Liver (tissue), 9 donors: Measurements from ENCODE around the gene DZIP3. TPM values are rescaled to one million over a fixed set of nuclear protein-coding genes. Genes with fewer than 3 reads are reported as not detected.

ENCODE experiments used
- DNase-seq: peaks from one replicate; pipeline ENCODE4 v3.0.0-alpha.2; 2017; ENCODE audit warnings: low spot score
- H3K27ac ChIP-seq, 2 donors: one replicate each; pipeline ENCODE4 v1.7.0; 2013; ENCODE audit warnings: inconsistent platforms in 2 of 2, low read length in 2 of 2, control low read depth in 1 of 2, low read depth in 1 of 2, mild to moderate bottlenecking in 1 of 2
- H3K27me3 ChIP-seq, 4 donors: one replicate each; pipeline versions ENCODE4 v1.6.1 to v1.7.0; 2013; ENCODE audit warnings: low read length in 3 of 4, inconsistent platforms in 1 of 4, mild to moderate bottlenecking in 1 of 4, moderate library complexity in 1 of 4; ENCODE audit not compliant: control insufficient read depth in 4 of 4, insufficient read depth in 4 of 4
- H3K36me3 ChIP-seq, 4 donors: one replicate each; pipeline versions ENCODE4 v1.6.1 to v1.7.0; 2013; ENCODE audit warnings: low read length in 3 of 4, mild to moderate bottlenecking in 3 of 4, low read depth in 1 of 4, moderate library complexity in 1 of 4; ENCODE audit not compliant: control insufficient read depth in 4 of 4, insufficient read depth in 3 of 4
- H3K4me1 ChIP-seq, 4 donors: one replicate each; pipeline versions ENCODE4 v1.6.1 to v1.7.0; 2013; ENCODE audit warnings: low read length in 3 of 4, mild to moderate bottlenecking in 3 of 4, moderate library complexity in 1 of 4; ENCODE audit not compliant: control insufficient read depth in 4 of 4, insufficient read depth in 4 of 4
- H3K4me3 ChIP-seq, 3 donors: one replicate each; pipeline versions ENCODE4 v1.6.1 to v1.7.0; 2013; ENCODE audit warnings: low read length in 3 of 3, control low read depth in 1 of 3, low read depth in 1 of 3, mild to moderate bottlenecking in 1 of 3
- H3K9ac ChIP-seq, 2 donors: one replicate each; pipeline ENCODE4 v1.7.0; 2013; ENCODE audit warnings: low read length in 2 of 2, mild to moderate bottlenecking in 2 of 2, moderate library complexity in 2 of 2, control low read depth in 1 of 2, low read depth in 1 of 2
- H3K9me3 ChIP-seq, 4 donors: one replicate each; pipeline versions ENCODE4 v1.6.1 to v1.7.0; 2013; ENCODE audit warnings: low read length in 3 of 4; ENCODE audit not compliant: control insufficient read depth in 4 of 4
- EGR1 ChIP-seq, 2 donors: IDR thresholded peaks; 2 replicates each; pipeline ENCODE4 v1.6.1; 2016 to 2018; ENCODE audit warnings: antibody characterized with exemption in 2 of 2, low read depth in 2 of 2
- FOXA1 ChIP-seq: IDR thresholded peaks from 2 replicates; pipeline ENCODE4 v1.6.1; 2016; ENCODE audit warnings: antibody characterized with exemption
- GABPA ChIP-seq, 2 donors: IDR thresholded peaks in 1 of 2; conservative IDR thresholded peaks in 1 of 2; 2 replicates each; pipeline ENCODE4 v1.6.1; 2016; ENCODE audit warnings: antibody characterized with exemption in 2 of 2, mild to moderate bottlenecking in 1 of 2, moderate library complexity in 1 of 2
- HNF4A ChIP-seq, 2 donors: conservative IDR thresholded peaks; 2 replicates each; pipeline ENCODE4 v1.6.1; 2016; ENCODE audit warnings: antibody characterized with exemption in 2 of 2, mild to moderate bottlenecking in 2 of 2
- HNF4G ChIP-seq: IDR thresholded peaks from 2 replicates; pipeline ENCODE4 v1.6.1; 2016; ENCODE audit warnings: antibody characterized with exemption
- JUND ChIP-seq, 2 donors: IDR thresholded peaks; 2 replicates each; pipeline ENCODE4 v1.6.1; 2016; ENCODE audit warnings: antibody characterized with exemption in 2 of 2
- RAD21 ChIP-seq, 2 donors: IDR thresholded peaks; 2 replicates each; pipeline ENCODE4 v1.6.1; 2016; ENCODE audit warnings: antibody characterized with exemption in 2 of 2, mild to moderate bottlenecking in 2 of 2
- TAF1 ChIP-seq: conservative IDR thresholded peaks from 2 replicates; pipeline ENCODE4 v1.6.1; 2016; ENCODE audit warnings: antibody characterized with exemption, mild to moderate bottlenecking
- WGBS: extraction: QIAGEN DNeasy Blood & Tissue Kit; methylation state at CpG from one replicate; pipeline ENCODE4 v1.1.7; 2013; 5-methylcytosine and 5-hydroxymethylcytosine counted together
- polyA plus RNA-seq, 2 donors: library from polyadenylated mRNA; stranded (reverse) in 1 of 2; unstranded in 1 of 2; fragments of 200-250 nt in 1 of 2; fragments of >200 nt in 1 of 2; fragmentation: Nextera tagmentation in 1 of 2; extraction: Ambion mirVana in 1 of 2; gene quantifications; one replicate each; pipeline versions ENCODE4 v1.2.1 to v1.2.3, GENCODE V29; 2013 to 2015
- total RNA-seq, 2 donors: library from RNA; depleted of rRNA; stranded (reverse); fragments of >200 nt; gene quantifications; one replicate each; pipeline ENCODE4 v1.2.3, GENCODE V29; 2014
- TF ChIP-seq, protein P1 (sequence below): IDR thresholded peaks from 2 replicates; pipeline ENCODE4 v1.6.1; 2016; ENCODE audit warnings: antibody characterized with exemption
- TF ChIP-seq, protein P2 (sequence below): IDR thresholded peaks from 2 replicates; pipeline ENCODE4 v1.6.1; 2016; ENCODE audit warnings: antibody characterized with exemption, mild to moderate bottlenecking
- donor health status: healthy.
- donor health status: healthy.
- donor health status: healthy.
- donor health status: healthy.
- donor health status: healthy.

The DZIP3 gene
- total and polyA plus RNA-seq, 4 donors: 1.0 to 13.9 (median 2.7) TPM

DNA sequence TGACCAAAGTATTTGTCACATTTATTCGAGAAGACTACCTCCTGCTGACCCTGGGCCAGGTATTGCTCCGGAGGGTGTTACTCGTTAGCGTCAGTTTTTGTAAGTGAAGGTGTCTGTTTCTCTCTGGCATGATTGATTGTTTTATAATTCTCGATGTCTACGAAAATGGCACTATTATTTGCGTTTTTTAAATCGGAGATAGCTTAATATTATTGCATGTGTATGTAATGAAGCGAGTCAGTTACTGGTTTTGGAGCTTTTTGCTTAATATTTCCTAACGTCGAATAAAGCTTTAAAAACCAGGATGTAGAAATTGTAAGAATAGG is 439 bp downstream of the DZIP3 start:
- TF ChIP-seq HNF4G: no peak
- no peak for TF ChIP-seq EGR1 (IDR thresholded peaks at IDR 0.05; ENCODE audit: low read depth in 2 of 2)
- TF ChIP-seq JUND (IDR thresholded peaks at IDR 0.05): peak in 1 of 2 donors; percentile 34
- TF ChIP-seq TAF1: peak; percentile 40
- peak in 1 of 2 donors; percentile 22 for TF ChIP-seq HNF4A (conservative IDR thresholded peaks at IDR 0.05)
- TF ChIP-seq, protein P1, sequence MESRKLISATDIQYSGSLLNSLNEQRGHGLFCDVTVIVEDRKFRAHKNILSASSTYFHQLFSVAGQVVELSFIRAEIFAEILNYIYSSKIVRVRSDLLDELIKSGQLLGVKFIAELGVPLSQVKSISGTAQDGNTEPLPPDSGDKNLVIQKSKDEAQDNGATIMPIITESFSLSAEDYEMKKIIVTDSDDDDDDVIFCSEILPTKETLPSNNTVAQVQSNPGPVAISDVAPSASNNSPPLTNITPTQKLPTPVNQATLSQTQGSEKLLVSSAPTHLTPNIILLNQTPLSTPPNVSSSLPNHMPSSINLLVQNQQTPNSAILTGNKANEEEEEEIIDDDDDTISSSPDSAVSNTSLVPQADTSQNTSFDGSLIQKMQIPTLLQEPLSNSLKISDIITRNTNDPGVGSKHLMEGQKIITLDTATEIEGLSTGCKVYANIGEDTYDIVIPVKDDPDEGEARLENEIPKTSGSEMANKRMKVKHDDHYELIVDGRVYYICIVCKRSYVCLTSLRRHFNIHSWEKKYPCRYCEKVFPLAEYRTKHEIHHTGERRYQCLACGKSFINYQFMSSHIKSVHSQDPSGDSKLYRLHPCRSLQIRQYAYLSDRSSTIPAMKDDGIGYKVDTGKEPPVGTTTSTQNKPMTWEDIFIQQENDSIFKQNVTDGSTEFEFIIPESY: no peak
- TF ChIP-seq, protein P2, sequence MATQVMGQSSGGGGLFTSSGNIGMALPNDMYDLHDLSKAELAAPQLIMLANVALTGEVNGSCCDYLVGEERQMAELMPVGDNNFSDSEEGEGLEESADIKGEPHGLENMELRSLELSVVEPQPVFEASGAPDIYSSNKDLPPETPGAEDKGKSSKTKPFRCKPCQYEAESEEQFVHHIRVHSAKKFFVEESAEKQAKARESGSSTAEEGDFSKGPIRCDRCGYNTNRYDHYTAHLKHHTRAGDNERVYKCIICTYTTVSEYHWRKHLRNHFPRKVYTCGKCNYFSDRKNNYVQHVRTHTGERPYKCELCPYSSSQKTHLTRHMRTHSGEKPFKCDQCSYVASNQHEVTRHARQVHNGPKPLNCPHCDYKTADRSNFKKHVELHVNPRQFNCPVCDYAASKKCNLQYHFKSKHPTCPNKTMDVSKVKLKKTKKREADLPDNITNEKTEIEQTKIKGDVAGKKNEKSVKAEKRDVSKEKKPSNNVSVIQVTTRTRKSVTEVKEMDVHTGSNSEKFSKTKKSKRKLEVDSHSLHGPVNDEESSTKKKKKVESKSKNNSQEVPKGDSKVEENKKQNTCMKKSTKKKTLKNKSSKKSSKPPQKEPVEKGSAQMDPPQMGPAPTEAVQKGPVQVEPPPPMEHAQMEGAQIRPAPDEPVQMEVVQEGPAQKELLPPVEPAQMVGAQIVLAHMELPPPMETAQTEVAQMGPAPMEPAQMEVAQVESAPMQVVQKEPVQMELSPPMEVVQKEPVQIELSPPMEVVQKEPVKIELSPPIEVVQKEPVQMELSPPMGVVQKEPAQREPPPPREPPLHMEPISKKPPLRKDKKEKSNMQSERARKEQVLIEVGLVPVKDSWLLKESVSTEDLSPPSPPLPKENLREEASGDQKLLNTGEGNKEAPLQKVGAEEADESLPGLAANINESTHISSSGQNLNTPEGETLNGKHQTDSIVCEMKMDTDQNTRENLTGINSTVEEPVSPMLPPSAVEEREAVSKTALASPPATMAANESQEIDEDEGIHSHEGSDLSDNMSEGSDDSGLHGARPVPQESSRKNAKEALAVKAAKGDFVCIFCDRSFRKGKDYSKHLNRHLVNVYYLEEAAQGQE: peak; percentile 9
- Histone ChIP-seq H3K9ac (peak overlapping the region; percentile 55 to 70), H3K4me3 (peak overlapping the region; percentile 77 to 81 (median 78)), H3K36me3 (no peaks in the 10 kb centered on the region), H3K4me1 (peaks cover 2 to 12% (median 7%) of the 10 kb centered on the region in 4 donors), H3K27ac (peak overlapping the region; percentile 83 to 84), H3K9me3 (no peaks in the 10 kb centered on the region), H3K27me3 (no peaks in the 10 kb centered on the region)
- whole genome bisulfite sequencing: under 1% methylated on average over 11 of the region's 11 CpGs
- DNase-seq: no peak

DNA sequence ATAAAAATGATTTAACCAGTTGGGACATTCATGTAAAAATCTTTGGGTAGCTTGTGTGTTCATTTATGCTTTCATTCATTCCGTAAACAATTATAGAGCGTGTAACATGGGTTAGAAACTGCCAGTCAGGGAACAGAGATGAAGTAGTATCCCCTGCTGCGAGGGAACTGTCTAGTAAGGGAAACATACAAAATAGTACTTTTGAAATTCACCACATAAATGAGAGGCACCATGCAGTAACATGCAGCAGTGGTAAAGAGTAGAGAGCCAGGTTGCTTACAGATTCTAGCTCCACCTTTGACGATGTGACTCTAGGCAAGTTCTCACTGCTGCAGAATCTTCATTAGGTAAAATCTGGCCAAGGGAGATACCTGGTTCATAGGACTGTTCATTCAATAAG is 938 bp downstream of the DZIP3 start:
- no peaks in the 10 kb centered on the region for H3K9me3 ChIP-seq
- peaks cover 2 to 12% (median 7%) of the 10 kb centered on the region in 4 donors for H3K4me1 ChIP-seq
- peak overlapping the region in 1 of 3 donors; percentile 23 for H3K4me3 ChIP-seq
- WGBS: 28% methylated on average over 4 of the region's 4 CpGs
- no peak for TF ChIP-seq RAD21 (IDR thresholded peaks at IDR 0.05)
- DNase-seq: no peak
- peak overlapping the region in 1 of 2 donors; percentile 70 for H3K9ac ChIP-seq
- H3K27me3 ChIP-seq: no peaks in the 10 kb centered on the region
- no peaks in the 10 kb centered on the region for H3K36me3 ChIP-seq
- no peak overlapping the region for H3K27ac ChIP-seq

DNA sequence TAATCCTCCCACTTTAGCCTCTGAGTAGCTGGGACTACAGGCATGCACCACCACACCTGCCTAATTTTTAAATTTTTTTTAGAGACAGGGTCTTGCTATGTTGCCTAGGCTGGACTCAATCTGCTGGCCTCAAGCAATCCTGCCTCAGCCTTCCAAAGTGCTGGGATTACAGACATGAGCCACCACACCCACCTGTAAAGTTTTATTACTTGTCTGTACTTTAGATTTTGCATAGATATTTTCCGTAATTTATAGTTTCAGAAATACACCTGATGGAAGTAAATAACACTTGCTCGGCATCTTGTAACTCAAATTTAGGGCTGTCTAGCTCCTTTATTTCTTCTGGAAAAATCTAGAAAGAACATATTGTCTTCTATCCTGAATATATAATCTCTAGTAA is 5.8 kb downstream of the DZIP3 start:
- H3K27me3 ChIP-seq: no peaks in the 10 kb centered on the region
- H3K36me3 ChIP-seq: no peaks in the 10 kb centered on the region
- no peak overlapping the region for H3K9ac ChIP-seq
- peaks cover 0 to 4% (median under 1%) of the 10 kb centered on the region in 4 donors for H3K4me1 ChIP-seq
- WGBS: 85% methylated on average over 2 of the region's 2 CpGs
- TF ChIP-seq JUND (IDR thresholded peaks at IDR 0.05) (no peak), FOXA1 (no peak), GABPA (IDR thresholded peaks at IDR 0.05 in 1 of 2, conservative IDR thresholded peaks at IDR 0.05 in 1 of 2) (no peak)
- H3K9me3 ChIP-seq: no peaks in the 10 kb centered on the region
- H3K27ac ChIP-seq: no peak overlapping the region
- DNase-seq: no peak
- no peak overlapping the region for H3K4me3 ChIP-seq
